AG04449 (cell line): Measurements from ENCODE around the gene HTR6.

ENCODE experiments used
- CTCF ChIA-PET: fragments of 350-600 bp; formaldehyde crosslinking; extraction: SDS; loops from one replicate; lab custom pipeline; 2021; ENCODE audit warnings: antibody characterized with exemption; lab: Yijun Ruan, JAX
- POLR2A ChIA-PET: fragments of 400-600, 350-600 bp; formaldehyde crosslinking; extraction: SDS; loops from one replicate; lab custom pipeline; 2020; ENCODE audit warnings: antibody characterized with exemption, inconsistent platforms; lab: Yijun Ruan, JAX
- DNase-seq: peaks from one replicate; pipeline ENCODE4 v3.0.0-alpha.2; 2010; ENCODE audit warnings: low read depth, low spot score
- H3K4me3 ChIP-seq: 2 replicates; pipeline ENCODE4 v1.5.1; 2011; ENCODE audit warnings: low read depth, mild to moderate bottlenecking, control low read depth, low read length
- TF ChIP-seq, protein P1 (sequence below): IDR thresholded peaks from one replicate; pipeline ENCODE4 v1.5.1; 2011; ENCODE audit warnings: mild to moderate bottlenecking, moderate library complexity, low read length, control low read depth, inconsistent platforms; ENCODE audit not compliant: insufficient read depth; ENCODE audit errors: missing control alignments

HTR6 gene

DNA sequence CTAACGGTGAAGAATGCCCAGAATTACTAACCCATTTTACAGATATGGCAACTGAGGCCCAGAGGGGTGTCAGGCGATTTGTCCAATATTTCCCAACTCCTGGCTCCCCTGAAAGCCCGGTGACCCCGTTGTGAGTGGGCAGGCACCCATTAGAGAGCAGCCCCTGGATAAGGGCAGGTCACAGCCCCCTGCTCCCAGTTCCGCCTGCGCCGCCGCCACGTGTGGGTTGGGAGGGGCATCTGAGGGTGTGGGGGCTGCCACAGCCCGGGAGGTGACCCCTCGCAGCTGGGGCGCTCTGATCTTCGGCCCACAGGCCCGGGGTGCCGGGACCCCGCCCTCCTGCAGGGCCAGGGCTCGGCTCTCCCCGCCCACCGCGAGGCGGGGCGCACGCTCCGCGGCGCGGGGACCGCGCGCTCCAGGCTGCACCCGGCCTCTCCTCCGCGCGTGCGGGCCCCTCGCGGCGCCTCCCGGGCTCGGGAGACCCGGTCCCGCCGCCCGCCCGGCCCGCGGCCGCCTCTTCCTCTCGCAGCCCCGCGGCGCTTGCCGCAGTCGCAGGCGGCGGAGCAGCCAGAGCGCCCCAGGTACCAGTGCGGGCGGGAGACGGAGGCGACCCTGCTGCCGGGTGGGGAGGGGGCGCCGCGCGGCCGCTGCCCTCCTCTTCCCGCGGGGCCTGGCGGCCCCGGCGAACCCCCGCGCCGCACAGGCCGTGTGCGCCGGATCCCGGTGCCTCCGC lies at the start of gene HTR6:
Gene HTR6, plus strand, starts transcription at position 423 of the 733 bp plus-strand sequence. CDS start 879 bp downstream, outside the sequence.
- peak within 1 kb of the TSS; percentile 43 for H3K4me3 ChIP-seq
- ChIA-PET POLR2A (no interaction called here), CTCF (interaction anchor here (1.2 to 6.0 kb wide), 7 partner anchors 10 to 217 kb away, joined by 3 to 252 read pairs (median 15); partner anchors contain the start of gene OTUD3)
- no peak for DNase-seq
- TF ChIP-seq, protein P1, sequence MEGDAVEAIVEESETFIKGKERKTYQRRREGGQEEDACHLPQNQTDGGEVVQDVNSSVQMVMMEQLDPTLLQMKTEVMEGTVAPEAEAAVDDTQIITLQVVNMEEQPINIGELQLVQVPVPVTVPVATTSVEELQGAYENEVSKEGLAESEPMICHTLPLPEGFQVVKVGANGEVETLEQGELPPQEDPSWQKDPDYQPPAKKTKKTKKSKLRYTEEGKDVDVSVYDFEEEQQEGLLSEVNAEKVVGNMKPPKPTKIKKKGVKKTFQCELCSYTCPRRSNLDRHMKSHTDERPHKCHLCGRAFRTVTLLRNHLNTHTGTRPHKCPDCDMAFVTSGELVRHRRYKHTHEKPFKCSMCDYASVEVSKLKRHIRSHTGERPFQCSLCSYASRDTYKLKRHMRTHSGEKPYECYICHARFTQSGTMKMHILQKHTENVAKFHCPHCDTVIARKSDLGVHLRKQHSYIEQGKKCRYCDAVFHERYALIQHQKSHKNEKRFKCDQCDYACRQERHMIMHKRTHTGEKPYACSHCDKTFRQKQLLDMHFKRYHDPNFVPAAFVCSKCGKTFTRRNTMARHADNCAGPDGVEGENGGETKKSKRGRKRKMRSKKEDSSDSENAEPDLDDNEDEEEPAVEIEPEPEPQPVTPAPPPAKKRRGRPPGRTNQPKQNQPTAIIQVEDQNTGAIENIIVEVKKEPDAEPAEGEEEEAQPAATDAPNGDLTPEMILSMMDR: no peak

GRCh38 chr1:19615438-19615837 lies 49.2 kb upstream of the HTR6 start:
- no peak overlapping the region for H3K4me3 ChIP-seq
- ChIA-PET CTCF (interaction anchor here (0.9 to 1.1 kb wide), 2 partner anchors 11 to 38 kb away, joined by 3 to 4 read pairs; no protein-coding TSS in a partner anchor), POLR2A (no interaction called here)
- DNase-seq: no peak
- TF ChIP-seq, protein P1: no peak

DNA sequence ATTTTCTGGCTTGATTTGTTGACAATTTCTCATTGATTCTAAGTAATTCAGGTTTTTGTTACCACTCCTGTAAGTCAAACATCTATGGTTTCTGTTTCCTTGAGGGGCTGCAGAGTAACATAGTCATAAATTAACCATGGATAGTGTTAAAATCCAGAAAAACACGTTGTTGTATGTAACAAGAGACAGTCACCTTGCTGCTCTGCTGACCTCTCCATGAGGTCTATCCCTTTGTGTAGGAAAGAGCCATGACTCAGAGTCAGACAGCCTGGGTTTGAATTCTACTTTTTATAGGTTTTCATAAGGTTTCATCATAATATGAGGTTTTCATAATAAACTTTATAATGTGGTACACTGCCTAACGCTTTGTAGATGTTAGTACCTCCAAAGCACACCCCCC lies 48.2 kb upstream of the HTR6 start:
- DNase-seq: no peak
- no peak overlapping the region for H3K4me3 ChIP-seq
- CTCF ChIA-PET: interaction anchor here (1.2 kb wide), 1 partner anchor 10 kb away, joined by 3 read pairs; no protein-coding TSS in a partner anchor
- TF ChIP-seq, protein P1: no peak
- POLR2A ChIA-PET: interaction anchor here (0.5 kb wide), 1 partner anchor 291 kb away, joined by 3 read pairs; no protein-coding TSS in a partner anchor

GRCh38 chr1:19617376-19617775 lies 47.3 kb upstream of the HTR6 start:
- TF ChIP-seq, protein P1: no peak
- no peak overlapping the region for H3K4me3 ChIP-seq
- no peak for DNase-seq
- ChIA-PET CTCF (interaction anchor here (0.8 to 1.4 kb wide), 5 partner anchors 9 to 276 kb away, joined by 3 to 5 read pairs (median 3); no protein-coding TSS in a partner anchor), POLR2A (no interaction called here)

GRCh38 chr1:19618428-19618827 lies 46.2 kb upstream of the HTR6 start:
- H3K4me3 ChIP-seq: no peak overlapping the region
- no peak for DNase-seq
- TF ChIP-seq, protein P1: no peak
- POLR2A ChIA-PET: no interaction called here
- CTCF ChIA-PET: interaction anchor here (0.9 to 1.7 kb wide), 5 partner anchors 11 to 277 kb away, joined by 3 to 5 read pairs (median 4); no protein-coding TSS in a partner anchor

DNA sequence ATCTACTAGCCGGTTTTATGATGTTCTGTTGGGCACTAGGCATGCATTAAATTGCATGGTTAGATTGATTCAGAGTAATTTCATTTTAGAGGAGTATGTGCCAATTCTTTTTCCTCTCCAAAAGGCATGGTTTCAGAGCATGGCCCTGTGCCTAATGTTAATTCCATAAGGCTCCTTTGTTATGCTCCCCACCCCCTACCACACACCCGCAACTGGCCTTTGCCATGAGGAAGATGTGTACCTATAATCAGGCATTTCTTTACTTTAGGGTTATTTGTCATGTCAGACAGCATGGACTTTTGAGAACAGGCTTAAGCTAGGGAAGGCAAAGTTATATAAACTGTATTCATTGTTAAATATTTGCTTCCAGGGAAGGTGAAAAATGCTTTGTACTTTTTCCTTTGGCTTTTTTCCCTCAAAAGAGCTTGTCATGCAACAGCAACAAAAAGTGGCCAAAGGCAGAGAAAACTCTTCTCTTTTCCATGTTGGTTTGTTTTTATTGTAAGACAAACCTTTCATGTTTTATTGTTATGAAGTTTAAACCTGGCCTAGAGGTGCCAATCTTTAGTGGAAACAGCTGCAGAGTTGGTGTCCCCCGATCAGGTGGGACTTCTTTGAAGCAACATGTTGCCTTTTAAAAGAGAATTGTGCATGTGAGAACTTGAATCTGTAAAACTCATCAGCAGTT lies 44.8 kb upstream of the HTR6 start:
- H3K4me3 ChIP-seq: no peak overlapping the region
- DNase-seq: no peak
- CTCF ChIA-PET: interaction anchor here (0.9 to 1.5 kb wide), 3 partner anchors 9 to 276 kb away, joined by 4 to 5 read pairs (median 4); no protein-coding TSS in a partner anchor
- POLR2A ChIA-PET: interaction anchor here (0.9 kb wide), 1 partner anchor 24 kb away, joined by 5 read pairs; the partner anchor contains the start of gene NBL1
- TF ChIP-seq, protein P1: no peak
